ENCODE data around the gene CDH10.

GRCh38 chr5:24509943-24510342, 134.8 kb downstream of the CDH10 start:
- TF ChIP-seq CTCF (IDR thresholded peaks at IDR 0.05) = no peak
- TF ChIP-seq POLR2AphosphoS5 (IDR thresholded peaks at IDR 0.05) = no peak
- no peak for TF ChIP-seq EP300 (IDR thresholded peaks at IDR 0.05)
- TF ChIP-seq POLR2A (IDR thresholded peaks at IDR 0.05) = no peak

All from stomach (tissue), 4 donors.